Measurements from ENCODE around the gene FCRL5. TPM values are rescaled to one million over a fixed set of nuclear protein-coding genes. Genes with fewer than 3 reads are reported as not detected.
A peak's percentile ranks its signal among the peaks of the same experiment; 100 is the strongest.

FCRL5 gene
- total RNA-seq, 1 donor from 2014 or later: not detected

DNA sequence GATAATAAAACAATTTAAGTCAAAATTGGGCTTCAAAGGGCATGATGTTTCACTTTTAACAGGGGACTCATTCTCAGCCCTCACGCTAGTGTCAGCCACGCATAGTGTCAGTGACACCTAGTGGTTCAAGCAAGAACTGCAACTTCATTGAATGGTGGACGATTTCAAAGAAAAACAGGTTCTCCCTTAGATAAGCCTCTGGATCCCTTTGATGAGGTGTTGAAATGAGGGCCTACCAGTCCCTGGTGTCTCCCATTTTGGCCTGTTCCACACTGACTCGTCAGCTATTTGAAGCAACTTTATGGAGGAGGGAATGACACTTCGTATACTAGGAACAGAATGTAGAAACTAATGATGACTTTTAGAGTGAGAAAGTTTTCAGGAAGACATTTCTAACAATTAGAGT, 56.2 kb downstream of the FCRL5 start:
- Mint-ChIP-seq H3K4me3 (ENCODE audit: unreplicated experiment) (no peak overlapping the region), H3K4me1 (ENCODE audit: low read depth) (no peaks in the 10 kb centered on the region), H3K9me3 (ENCODE audit: low read depth) (no peaks in the 10 kb centered on the region), H3K27ac (ENCODE audit: unreplicated experiment) (no peak overlapping the region), H3K36me3 (ENCODE audit: low read depth) (no peaks in the 10 kb centered on the region), H3K27me3 (ENCODE audit: low read depth) (peaks cover 70% of the 10 kb centered on the region)
- TF ChIP-seq, protein P1, sequence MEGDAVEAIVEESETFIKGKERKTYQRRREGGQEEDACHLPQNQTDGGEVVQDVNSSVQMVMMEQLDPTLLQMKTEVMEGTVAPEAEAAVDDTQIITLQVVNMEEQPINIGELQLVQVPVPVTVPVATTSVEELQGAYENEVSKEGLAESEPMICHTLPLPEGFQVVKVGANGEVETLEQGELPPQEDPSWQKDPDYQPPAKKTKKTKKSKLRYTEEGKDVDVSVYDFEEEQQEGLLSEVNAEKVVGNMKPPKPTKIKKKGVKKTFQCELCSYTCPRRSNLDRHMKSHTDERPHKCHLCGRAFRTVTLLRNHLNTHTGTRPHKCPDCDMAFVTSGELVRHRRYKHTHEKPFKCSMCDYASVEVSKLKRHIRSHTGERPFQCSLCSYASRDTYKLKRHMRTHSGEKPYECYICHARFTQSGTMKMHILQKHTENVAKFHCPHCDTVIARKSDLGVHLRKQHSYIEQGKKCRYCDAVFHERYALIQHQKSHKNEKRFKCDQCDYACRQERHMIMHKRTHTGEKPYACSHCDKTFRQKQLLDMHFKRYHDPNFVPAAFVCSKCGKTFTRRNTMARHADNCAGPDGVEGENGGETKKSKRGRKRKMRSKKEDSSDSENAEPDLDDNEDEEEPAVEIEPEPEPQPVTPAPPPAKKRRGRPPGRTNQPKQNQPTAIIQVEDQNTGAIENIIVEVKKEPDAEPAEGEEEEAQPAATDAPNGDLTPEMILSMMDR (IDR thresholded peaks at IDR 0.05): peak; percentile 90
- DNase-seq (ENCODE audit: low spot score): no peak

DNA sequence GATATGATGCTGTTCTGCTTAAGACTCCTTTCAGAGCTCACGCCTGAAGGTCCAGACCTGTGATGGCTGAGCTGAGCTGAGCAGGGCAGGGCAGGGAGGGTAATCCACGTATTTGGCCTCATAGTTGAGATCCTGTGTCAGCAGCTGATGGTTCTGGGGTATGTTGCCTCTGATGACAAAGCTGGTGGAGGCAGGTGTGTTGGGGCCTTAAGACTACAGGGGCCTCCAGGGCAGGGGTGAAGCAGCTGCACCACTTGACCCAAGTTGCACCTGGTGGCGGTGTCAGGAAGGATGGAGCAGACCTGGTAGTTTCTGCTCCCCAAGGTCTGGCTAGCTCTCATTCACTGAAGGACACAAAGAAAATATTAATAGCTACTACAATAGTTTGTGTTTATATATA, 57.0 kb downstream of the FCRL5 start:
- Mint-ChIP-seq H3K27me3 (ENCODE audit: low read depth) (peaks cover 68% of the 10 kb centered on the region), H3K9me3 (ENCODE audit: low read depth) (no peaks in the 10 kb centered on the region), H3K27ac (ENCODE audit: unreplicated experiment) (no peak overlapping the region), H3K4me1 (ENCODE audit: low read depth) (no peaks in the 10 kb centered on the region), H3K36me3 (ENCODE audit: low read depth) (no peaks in the 10 kb centered on the region), H3K4me3 (ENCODE audit: unreplicated experiment) (no peak overlapping the region)
- TF ChIP-seq, protein P1 (IDR thresholded peaks at IDR 0.05): no peak
- DNase-seq (ENCODE audit: low spot score): no peak

DNA sequence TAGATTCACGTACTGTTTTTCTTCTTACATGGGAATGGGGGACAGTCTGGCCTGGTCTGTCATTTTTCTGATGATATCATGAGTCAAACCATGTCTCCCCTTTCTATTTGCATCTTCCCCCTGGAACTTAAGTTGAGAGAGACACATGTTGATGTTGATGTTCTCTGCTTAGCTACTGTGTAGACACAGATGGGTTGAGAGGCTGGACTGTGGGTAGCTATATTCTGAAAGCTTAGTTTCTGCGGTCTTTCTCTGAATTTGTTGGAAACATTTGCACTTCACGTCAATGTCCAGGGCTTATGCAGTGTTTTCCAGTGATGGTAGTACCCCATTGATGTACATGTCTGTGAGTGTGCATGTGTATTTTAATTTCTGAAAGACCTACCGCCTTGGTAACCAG, 58.2 kb downstream of the FCRL5 start:
- Mint-ChIP-seq H3K36me3 (ENCODE audit: low read depth) (no peaks in the 10 kb centered on the region), H3K4me3 (ENCODE audit: unreplicated experiment) (no peak overlapping the region), H3K27ac (ENCODE audit: unreplicated experiment) (no peak overlapping the region), H3K4me1 (ENCODE audit: low read depth) (no peaks in the 10 kb centered on the region), H3K27me3 (ENCODE audit: low read depth) (peaks cover 61% of the 10 kb centered on the region), H3K9me3 (ENCODE audit: low read depth) (no peaks in the 10 kb centered on the region)
- TF ChIP-seq, protein P1 (IDR thresholded peaks at IDR 0.05): no peak
- DNase-seq (ENCODE audit: low spot score): no peak

DNA sequence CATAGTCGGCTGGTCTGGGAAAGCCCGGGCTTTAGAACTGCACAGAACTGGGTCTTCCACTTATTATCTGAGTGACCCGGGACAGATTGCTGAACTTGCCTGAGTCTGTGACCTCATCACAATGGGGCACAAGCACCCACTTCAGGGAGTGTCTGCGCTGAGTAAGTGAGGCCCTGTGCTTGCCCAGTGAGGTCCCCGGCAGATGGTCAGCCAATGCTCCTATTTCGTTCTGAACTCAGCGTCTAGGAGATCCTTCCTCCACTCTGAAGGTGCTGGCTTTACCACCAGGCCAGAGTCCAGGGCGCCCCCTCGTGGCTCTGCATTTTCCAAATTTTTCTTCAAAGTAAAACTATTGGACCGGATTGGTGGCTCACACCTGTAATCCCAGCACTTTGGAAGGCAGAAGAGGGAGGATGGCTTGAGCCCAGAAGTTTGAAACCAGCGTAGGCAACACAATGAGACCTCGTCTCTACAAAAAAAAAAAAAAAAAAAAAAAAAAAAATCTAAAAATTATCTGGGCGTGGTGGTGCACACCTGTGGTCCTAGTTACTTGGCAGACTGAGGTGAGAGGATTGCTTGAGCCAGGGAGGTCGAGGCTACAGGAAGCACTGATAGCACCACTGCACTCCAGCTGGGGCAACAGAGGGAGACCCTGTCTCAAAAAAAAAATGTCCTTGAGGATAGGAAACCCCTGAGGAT, 61.7 kb downstream of the FCRL5 start:
- H3K27ac Mint-ChIP-seq (ENCODE audit: unreplicated experiment): no peak overlapping the region
- H3K4me3 Mint-ChIP-seq (ENCODE audit: unreplicated experiment): no peak overlapping the region
- no peak for DNase-seq (ENCODE audit: low spot score)
- no peaks in the 10 kb centered on the region for H3K4me1 Mint-ChIP-seq (ENCODE audit: low read depth)
- TF ChIP-seq, protein P1 (IDR thresholded peaks at IDR 0.05): peak; percentile 81
- H3K36me3 Mint-ChIP-seq (ENCODE audit: low read depth): no peaks in the 10 kb centered on the region
- no peaks in the 10 kb centered on the region for H3K9me3 Mint-ChIP-seq (ENCODE audit: low read depth)
- H3K27me3 Mint-ChIP-seq (ENCODE audit: low read depth): peaks cover 44% of the 10 kb centered on the region

DNA sequence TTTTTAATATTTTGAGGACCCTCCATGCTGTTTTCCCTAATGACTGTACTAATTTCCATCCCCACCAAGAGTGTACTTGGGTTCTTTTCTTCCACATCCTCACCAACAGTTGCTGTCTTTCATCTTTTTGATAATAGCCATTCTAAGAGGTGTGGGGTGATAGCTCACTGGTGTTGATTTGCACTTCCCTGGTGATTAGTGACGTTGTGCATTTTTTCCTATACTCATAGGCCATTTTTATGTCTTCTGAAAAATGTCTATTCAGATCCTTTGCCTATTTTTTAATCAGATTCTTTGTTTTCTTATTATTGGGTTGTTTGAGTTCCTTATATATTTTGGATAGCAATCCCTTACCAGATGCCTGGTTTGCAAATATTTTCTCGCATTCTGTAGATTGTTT, 64.2 kb downstream of the FCRL5 start:
- no peaks in the 10 kb centered on the region for H3K9me3 Mint-ChIP-seq (ENCODE audit: low read depth)
- H3K4me3 Mint-ChIP-seq (ENCODE audit: unreplicated experiment): no peak overlapping the region
- TF ChIP-seq, protein P1 (IDR thresholded peaks at IDR 0.05): no peak
- H3K36me3 Mint-ChIP-seq (ENCODE audit: low read depth): no peaks in the 10 kb centered on the region
- DNase-seq (ENCODE audit: low spot score): no peak
- peaks cover 41% of the 10 kb centered on the region for H3K27me3 Mint-ChIP-seq (ENCODE audit: low read depth)
- no peaks in the 10 kb centered on the region for H3K4me1 Mint-ChIP-seq (ENCODE audit: low read depth)
- no peak overlapping the region for H3K27ac Mint-ChIP-seq (ENCODE audit: unreplicated experiment)

Measured in chondrocyte (in vitro differentiated cells).